ENCODE results near the gene NFAT5.

- TF ChIP-seq, protein P1, sequence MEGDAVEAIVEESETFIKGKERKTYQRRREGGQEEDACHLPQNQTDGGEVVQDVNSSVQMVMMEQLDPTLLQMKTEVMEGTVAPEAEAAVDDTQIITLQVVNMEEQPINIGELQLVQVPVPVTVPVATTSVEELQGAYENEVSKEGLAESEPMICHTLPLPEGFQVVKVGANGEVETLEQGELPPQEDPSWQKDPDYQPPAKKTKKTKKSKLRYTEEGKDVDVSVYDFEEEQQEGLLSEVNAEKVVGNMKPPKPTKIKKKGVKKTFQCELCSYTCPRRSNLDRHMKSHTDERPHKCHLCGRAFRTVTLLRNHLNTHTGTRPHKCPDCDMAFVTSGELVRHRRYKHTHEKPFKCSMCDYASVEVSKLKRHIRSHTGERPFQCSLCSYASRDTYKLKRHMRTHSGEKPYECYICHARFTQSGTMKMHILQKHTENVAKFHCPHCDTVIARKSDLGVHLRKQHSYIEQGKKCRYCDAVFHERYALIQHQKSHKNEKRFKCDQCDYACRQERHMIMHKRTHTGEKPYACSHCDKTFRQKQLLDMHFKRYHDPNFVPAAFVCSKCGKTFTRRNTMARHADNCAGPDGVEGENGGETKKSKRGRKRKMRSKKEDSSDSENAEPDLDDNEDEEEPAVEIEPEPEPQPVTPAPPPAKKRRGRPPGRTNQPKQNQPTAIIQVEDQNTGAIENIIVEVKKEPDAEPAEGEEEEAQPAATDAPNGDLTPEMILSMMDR (conservative IDR thresholded peaks at IDR 0.05; ENCODE audit: low read length), result no peak
- TF ChIP-seq EZH2phosphoT487 (IDR thresholded peaks at IDR 0.05; ENCODE audit: borderline replicate concordance, low read depth, low read length), result no peak
Measured at GRCh38 chr16:69559164-69559563, 6.6 kb upstream of the NFAT5 start.
